ENCODE measurements around the gene KIAA1217.
"Not testable (repeated sequence)": the region's sequence is repeated elsewhere in the genome, so short reads cannot be mapped to it uniquely, and the experiment has no call there.

The KIAA1217 gene

GRCh38 chr10:24479806-24480205 is 270.9 kb downstream of the KIAA1217 start:
- no peak overlapping the region for H3K27ac ChIP-seq
- no peak for TF ChIP-seq CTCF (conservative IDR thresholded peaks at IDR 0.05)

- no peak for TF ChIP-seq CTCF (conservative IDR thresholded peaks at IDR 0.05)
- no peak overlapping the region for H3K27ac ChIP-seq
These were observed 271.5 kb downstream of the KIAA1217 start for GRCh38 chr10:24480447-24480846.

DNA sequence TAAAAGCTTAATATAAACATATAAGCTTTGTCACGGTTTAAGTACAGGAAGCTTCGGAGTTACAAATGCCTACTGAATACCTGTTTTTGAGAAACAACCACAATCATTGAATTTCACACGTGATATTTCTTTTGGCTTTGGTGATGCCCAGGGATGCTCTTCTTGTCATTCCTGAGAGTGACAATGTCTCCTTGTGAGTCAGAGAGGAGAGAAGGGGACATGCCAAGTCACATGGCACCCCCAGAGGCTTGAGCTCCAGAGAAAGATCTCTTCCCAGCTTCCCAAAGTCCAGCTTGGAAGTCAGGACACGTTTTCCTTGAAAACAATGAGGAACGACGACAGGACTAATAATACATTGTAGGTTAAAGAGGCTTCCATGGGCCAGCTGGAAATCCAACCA is 272.3 kb downstream of the KIAA1217 start:
- H3K27ac ChIP-seq: no peak overlapping the region
- no peak for TF ChIP-seq CTCF (conservative IDR thresholded peaks at IDR 0.05)

- not testable (repeated sequence) for H3K27ac ChIP-seq
These were observed 273.8 kb downstream of the KIAA1217 start for GRCh38 chr10:24482713-24483112.

GRCh38 chr10:24483701-24484100 is 274.8 kb downstream of the KIAA1217 start:
- H3K27ac ChIP-seq: no peak overlapping the region
- TF ChIP-seq CTCF (conservative IDR thresholded peaks at IDR 0.05): no peak

DNA sequence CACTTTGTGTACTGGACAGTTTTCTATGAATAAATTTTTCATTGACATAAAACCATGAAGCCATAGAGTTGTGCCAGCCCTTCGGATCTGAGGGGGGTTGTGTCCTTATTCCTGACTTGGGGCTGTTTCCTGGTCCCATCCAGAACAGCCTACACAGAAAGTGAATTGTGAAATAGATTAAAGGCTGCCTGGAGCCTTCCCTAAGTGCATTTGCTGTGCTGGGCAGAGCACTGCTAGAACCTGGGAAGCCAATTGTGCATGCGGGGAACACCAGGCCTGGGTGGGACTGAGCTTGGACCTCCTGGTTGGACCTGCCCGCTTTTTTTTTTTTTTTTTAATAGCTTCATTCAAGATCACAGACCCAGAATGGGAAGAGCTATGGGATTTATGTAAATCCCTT is 275.8 kb downstream of the KIAA1217 start:
- no peak overlapping the region for H3K27ac ChIP-seq
- TF ChIP-seq CTCF (conservative IDR thresholded peaks at IDR 0.05): no peak

DNA sequence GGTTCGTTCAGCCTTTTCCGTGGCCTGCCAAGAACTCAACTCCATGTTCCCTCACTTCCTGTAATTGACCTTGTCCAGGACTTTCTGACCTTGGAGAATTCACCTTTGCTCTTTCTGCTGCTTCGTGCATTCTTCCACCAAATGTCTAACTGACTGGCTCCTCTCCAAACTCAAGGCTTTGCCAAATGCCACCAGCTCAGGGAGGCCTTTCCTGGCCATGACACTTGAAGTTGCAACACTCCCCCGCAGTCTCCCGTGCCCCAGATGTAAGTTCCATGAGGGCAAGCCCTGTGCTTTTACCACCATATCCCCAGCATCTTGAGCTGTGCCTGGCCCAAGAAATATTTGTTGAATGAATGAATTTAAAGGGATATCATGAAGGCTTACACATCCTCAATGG is 276.4 kb downstream of the KIAA1217 start:
- TF ChIP-seq CTCF (conservative IDR thresholded peaks at IDR 0.05): no peak
- H3K27ac ChIP-seq: no peak overlapping the region

GRCh38 chr10:24488631-24489030 is 279.7 kb downstream of the KIAA1217 start:
- TF ChIP-seq CTCF (conservative IDR thresholded peaks at IDR 0.05): no peak
- H3K27ac ChIP-seq: no peak overlapping the region

Measured in VCaP (cell line).